Skeletal muscle tissue (tissue), 4 donors: Measurements from ENCODE around the gene PTAFR. TPM values are rescaled to one million over a fixed set of nuclear protein-coding genes. Genes with fewer than 3 reads are reported as not detected.

Experiments used
- H3K27ac ChIP-seq: one replicate; pipeline ENCODE4 v1.7.0; 2013; ENCODE audit warnings: mild to moderate bottlenecking, low read depth, low read length, inconsistent platforms
- H3K27me3 ChIP-seq, 3 donors: one replicate each; pipeline ENCODE4 v1.7.0; 2013; ENCODE audit warnings: low read length in 3 of 3; ENCODE audit not compliant: control insufficient read depth in 3 of 3, insufficient read depth in 3 of 3
- H3K36me3 ChIP-seq, 3 donors: one replicate each; pipeline ENCODE4 v1.7.0; 2013; ENCODE audit warnings: low read length in 3 of 3; ENCODE audit not compliant: control insufficient read depth in 3 of 3, insufficient read depth in 3 of 3
- H3K4me1 ChIP-seq, 3 donors: one replicate each; pipeline ENCODE4 v1.7.0; 2013; ENCODE audit warnings: low read length in 3 of 3, mild to moderate bottlenecking in 3 of 3; ENCODE audit not compliant: control insufficient read depth in 3 of 3, insufficient read depth in 3 of 3
- H3K4me3 ChIP-seq, 3 donors: one replicate each; pipeline ENCODE4 v1.7.0; 2013; ENCODE audit warnings: low read length in 3 of 3
- H3K9ac ChIP-seq, 3 donors: one replicate each; pipeline ENCODE4 v1.7.0; 2013; ENCODE audit warnings: low read length in 3 of 3, mild to moderate bottlenecking in 3 of 3, moderate library complexity in 2 of 3, low read depth in 1 of 3
- H3K9me3 ChIP-seq, 3 donors: one replicate each; pipeline ENCODE4 v1.7.0; 2013; ENCODE audit warnings: low read length in 3 of 3; ENCODE audit not compliant: control insufficient read depth in 3 of 3
- total RNA-seq: library from RNA; depleted of rRNA; stranded (reverse); fragments of >200 nt; gene quantifications from one replicate; pipeline ENCODE4 v1.2.3, GENCODE V29; 2014
- donor health status: Osteomylitis.

Gene PTAFR
- total RNA-seq, 1 donor from 2014 or later: 2.1 TPM

DNA sequence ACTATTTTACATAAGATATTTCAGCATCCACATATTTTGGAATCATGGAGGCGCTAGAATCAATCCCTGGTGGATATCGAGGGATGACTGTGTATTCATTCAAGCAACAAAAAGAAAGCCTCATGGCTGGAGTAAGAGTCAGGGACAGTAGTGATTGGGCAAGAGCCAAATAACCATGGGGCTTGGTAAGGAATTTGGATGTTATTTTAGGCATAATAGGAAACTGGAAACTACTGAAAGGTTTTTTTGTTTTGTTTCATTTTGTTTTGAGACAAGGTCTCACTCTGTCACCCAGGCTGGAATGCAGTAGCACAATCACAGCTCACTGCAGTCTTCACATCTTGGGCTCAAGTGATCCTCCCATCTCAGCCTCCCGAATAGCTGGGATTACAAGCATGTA, 54.3 kb downstream of the PTAFR start:
- H3K27me3 ChIP-seq: peaks cover 0 to 3% (median 0%) of the 10 kb centered on the region in 3 donors
- H3K9me3 ChIP-seq: no peaks in the 10 kb centered on the region
- peaks cover 5 to 7% (median 6%) of the 10 kb centered on the region in 3 donors for H3K4me1 ChIP-seq
- no peak overlapping the region for H3K27ac ChIP-seq
- no peaks in the 10 kb centered on the region for H3K36me3 ChIP-seq
- H3K9ac ChIP-seq: no peak overlapping the region
- H3K4me3 ChIP-seq: no peak overlapping the region

DNA sequence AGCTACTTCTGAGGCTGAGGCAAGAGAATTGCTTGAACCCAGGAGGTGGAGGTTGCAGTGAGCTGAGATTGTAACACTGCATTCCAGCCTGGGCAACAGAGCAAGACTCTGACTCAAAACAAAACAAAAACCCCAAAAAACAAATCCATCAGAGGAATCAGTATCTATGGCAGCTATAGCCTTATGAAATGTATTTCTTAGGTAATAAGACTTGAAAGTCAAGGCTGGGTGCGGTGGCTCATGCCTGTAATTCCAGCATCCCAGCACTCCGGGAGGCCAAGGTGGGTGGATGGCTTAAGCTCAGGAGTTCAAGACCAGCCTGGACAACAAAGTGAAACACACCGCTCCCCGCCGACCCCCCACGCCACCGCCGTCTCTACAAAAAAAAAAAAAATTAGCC, 56.9 kb downstream of the PTAFR start:
- peaks cover 0 to 3% (median 0%) of the 10 kb centered on the region in 3 donors for H3K27me3 ChIP-seq
- no peak overlapping the region for H3K9ac ChIP-seq
- no peaks in the 10 kb centered on the region for H3K9me3 ChIP-seq
- H3K27ac ChIP-seq: no peak overlapping the region
- no peaks in the 10 kb centered on the region for H3K36me3 ChIP-seq
- no peak overlapping the region for H3K4me3 ChIP-seq
- H3K4me1 ChIP-seq: peaks cover 5 to 7% (median 6%) of the 10 kb centered on the region in 3 donors

DNA sequence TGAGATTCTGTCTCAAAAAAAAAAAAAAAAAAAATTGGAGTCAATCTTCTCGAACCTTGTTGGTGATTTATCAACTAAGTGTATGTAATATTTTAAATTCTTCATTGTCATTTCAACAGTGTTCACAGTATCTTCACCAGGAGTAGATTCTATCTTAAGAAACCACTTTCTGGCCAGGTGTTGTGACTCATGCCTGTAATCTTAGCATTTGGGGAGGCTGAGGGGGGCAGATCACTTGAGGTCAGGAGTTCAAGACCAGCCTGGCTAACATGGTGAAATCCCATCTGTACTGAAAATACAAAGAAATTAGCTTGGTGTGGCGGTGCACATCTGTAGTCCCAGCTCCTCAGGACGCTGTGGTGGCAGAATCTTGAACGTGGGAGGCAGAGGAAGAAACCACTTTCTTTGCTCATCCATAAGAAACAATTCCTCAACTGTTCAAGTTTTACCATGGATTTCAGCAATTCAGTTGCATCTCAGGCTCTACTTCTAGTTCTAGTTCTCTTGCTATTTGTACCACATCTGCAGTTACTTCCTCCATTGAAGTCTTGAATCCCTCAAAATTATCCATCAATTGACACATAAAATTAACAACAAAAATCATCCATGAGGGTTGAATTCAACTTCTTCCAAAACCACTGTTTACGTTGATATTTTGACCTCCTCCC, 57.7 kb downstream of the PTAFR start:
- Histone ChIP-seq H3K27me3 (peaks cover 0 to 3% (median 0%) of the 10 kb centered on the region in 3 donors), H3K27ac (no peak overlapping the region), H3K4me1 (peaks cover 5 to 6% (median 6%) of the 10 kb centered on the region in 3 donors), H3K36me3 (no peaks in the 10 kb centered on the region), H3K9ac (no peak overlapping the region), H3K9me3 (no peaks in the 10 kb centered on the region), H3K4me3 (no peak overlapping the region)

DNA sequence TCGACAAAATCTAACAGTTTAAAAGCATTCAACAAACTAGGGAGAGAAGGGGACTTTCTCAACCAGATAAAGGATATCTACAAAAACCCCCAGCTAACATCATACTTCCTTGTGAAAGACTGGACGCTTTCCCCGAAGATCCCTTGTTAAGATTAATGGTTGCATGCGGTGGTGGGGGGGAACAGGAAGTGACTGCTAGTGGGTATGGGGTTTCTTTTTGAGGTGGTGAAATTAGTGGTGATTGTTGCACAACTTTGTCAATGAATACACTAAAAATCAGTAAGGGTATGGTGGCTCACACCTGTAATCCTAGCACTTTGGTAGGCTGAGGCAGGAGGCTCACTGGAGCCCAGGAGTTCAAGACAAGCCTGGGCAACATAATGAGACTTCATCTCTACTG, 61.2 kb downstream of the PTAFR start:
- H3K9me3 ChIP-seq: no peaks in the 10 kb centered on the region
- H3K27ac ChIP-seq: no peak overlapping the region
- H3K27me3 ChIP-seq: peaks cover 0 to 3% (median 0%) of the 10 kb centered on the region in 3 donors
- no peak overlapping the region for H3K4me3 ChIP-seq
- H3K36me3 ChIP-seq: no peaks in the 10 kb centered on the region
- no peaks in the 10 kb centered on the region for H3K4me1 ChIP-seq
- H3K9ac ChIP-seq: no peak overlapping the region

DNA sequence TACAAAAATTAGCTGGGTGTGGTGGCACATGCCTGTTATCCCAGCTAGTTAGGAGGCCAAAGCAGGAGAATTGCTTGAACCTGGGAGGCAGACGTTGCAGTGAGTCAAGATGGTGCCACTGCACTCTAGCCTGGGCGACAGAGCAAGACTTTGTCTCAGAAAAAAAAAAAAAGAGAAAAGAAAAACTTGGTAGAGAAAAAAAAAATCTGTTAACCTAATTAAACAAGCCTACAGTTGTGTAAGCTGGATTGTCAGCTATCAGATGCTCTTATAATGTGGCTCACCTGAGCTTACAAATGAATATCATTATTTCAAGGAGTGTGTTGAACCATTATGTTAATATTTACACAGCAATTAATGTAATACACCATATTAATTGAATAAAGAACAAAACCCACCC, 61.6 kb downstream of the PTAFR start:
- H3K27ac ChIP-seq: no peak overlapping the region
- peaks cover 0 to 3% (median 0%) of the 10 kb centered on the region in 3 donors for H3K27me3 ChIP-seq
- H3K9ac ChIP-seq: no peak overlapping the region
- no peaks in the 10 kb centered on the region for H3K9me3 ChIP-seq
- H3K4me1 ChIP-seq: no peaks in the 10 kb centered on the region
- H3K4me3 ChIP-seq: no peak overlapping the region
- H3K36me3 ChIP-seq: no peaks in the 10 kb centered on the region

DNA sequence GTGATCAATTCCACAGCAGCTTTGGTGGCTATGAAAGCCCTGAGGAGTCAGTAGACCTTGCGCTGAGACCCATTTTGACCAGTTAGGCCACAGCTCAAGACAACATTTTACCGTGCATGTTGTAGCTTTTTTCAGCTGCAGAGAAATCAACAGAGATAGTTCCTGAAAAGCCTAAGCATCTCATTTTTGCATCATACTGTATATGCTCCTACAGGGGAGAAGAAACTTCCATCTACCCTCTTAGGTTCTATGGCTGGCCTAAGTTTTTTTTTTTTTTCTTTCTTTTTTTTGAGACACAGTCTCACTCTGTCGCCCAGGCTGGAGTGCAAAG, 63.3 kb downstream of the PTAFR start:
- no peaks in the 10 kb centered on the region for H3K4me1 ChIP-seq
- H3K36me3 ChIP-seq: no peaks in the 10 kb centered on the region
- no peak overlapping the region for H3K9ac ChIP-seq
- no peak overlapping the region for H3K27ac ChIP-seq
- no peak overlapping the region for H3K4me3 ChIP-seq
- H3K27me3 ChIP-seq: peaks cover 0 to 3% (median 0%) of the 10 kb centered on the region in 3 donors
- no peaks in the 10 kb centered on the region for H3K9me3 ChIP-seq

DNA sequence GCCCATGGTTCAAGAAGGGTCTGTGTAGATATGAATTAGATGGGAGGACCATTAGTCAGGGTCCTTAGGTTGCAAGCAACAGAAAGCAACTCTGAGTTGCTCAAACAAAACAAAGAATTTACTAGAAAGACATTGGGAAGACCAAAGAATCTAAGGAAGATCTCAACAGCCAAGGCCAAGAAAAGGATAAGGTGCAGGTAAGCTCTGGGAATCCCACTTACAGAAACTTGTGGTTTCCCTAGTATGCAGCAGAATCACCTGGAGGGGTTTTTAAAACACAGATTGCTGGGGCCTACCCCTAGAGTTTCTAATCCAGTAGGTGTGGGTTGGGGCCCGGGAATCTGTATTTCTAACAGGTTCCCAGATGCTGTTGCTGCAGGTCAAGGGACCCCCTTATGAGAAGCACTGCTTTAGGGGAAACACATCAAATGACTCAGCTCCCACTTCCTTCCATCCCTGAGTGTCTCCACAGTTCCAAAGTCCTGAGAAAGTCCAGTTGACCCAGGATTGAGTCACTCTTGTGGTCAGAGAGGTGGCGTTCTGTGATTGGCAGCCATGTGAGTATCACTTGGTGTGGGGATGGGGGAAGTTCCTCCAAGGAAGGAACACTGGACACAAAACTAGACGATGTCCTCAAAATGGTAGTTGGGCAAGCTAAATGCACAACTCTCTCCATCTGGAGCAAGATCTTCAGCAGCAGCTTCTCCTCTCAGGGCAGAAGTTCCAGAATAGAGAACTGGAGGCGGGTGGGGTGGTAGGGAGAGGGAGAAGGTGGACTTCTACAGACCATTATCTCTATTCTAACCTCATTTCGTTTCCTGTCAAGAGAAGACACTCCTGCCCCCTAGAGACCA, 63.9 kb downstream of the PTAFR start:
- Histone ChIP-seq H3K36me3 (no peaks in the 10 kb centered on the region), H3K27me3 (peaks cover 0 to 3% (median 0%) of the 10 kb centered on the region in 3 donors), H3K9me3 (no peaks in the 10 kb centered on the region), H3K4me1 (no peaks in the 10 kb centered on the region), H3K9ac (no peak overlapping the region), H3K4me3 (no peak overlapping the region), H3K27ac (no peak overlapping the region)

DNA sequence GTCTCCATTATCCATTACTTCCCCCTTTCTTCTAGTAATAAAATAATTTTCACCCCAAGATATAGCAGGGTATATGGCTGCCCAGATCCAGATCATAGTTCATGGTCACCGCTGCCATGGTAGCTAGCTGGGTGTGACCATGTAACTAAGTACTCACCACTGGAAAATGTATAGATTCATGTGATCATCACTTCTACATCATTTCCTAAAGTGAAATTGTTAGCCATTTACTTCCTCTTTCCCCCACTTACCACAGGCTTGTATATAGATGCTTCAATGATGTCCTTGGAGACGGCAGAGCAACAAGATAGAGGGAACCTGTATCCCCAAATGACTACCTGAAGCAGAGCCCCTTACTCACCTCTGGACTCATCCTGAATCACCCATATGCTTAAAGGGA, 65.3 kb downstream of the PTAFR start:
- Histone ChIP-seq H3K9ac (no peak overlapping the region), H3K4me3 (no peak overlapping the region), H3K27ac (no peak overlapping the region), H3K36me3 (no peaks in the 10 kb centered on the region), H3K4me1 (no peaks in the 10 kb centered on the region), H3K27me3 (no peaks in the 10 kb centered on the region), H3K9me3 (no peaks in the 10 kb centered on the region)

DNA sequence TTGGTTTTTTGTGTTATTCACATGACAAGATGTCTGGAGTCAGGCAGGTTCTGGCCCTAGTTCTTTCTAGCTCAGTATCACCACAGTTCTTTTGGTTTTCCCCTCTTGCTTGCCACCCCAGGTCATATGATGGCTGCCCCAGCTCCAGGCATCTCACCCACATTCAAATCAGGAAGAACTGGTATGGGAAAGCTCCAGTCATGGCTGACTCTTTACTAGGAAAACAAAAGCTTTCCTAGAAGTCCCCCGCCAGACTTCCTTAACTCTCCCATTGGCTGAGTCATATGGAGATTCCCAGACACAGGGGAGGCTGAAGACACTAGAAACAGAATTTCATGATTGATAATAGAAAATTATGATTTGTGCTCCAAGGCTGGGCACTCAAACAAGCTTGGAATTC, 65.9 kb downstream of the PTAFR start:
- Histone ChIP-seq H3K36me3 (no peaks in the 10 kb centered on the region), H3K27me3 (no peaks in the 10 kb centered on the region), H3K9ac (no peak overlapping the region), H3K9me3 (no peaks in the 10 kb centered on the region), H3K27ac (no peak overlapping the region), H3K4me1 (no peaks in the 10 kb centered on the region), H3K4me3 (no peak overlapping the region)

DNA sequence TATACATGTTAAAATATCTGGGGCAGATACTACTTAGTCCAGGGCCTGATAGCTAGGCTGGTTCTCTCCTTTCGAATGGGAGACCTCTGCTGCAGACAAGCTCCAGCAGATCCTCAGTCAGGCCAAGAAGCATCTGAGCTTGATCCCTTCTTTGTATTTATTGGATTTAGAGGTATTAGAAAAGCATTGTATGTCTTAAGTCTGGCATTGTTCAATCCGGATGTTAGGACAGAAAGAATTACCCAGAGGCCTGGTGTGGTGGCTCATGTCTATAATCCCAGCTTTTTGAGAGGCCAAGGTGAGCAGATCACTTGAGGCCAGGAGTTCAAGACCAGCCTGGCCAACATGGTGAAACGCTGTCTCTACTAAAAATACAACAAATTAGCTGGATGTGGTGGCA, 66.9 kb downstream of the PTAFR start:
- no peaks in the 10 kb centered on the region for H3K4me1 ChIP-seq
- H3K36me3 ChIP-seq: no peaks in the 10 kb centered on the region
- no peak overlapping the region for H3K27ac ChIP-seq
- no peaks in the 10 kb centered on the region for H3K9me3 ChIP-seq
- no peak overlapping the region for H3K4me3 ChIP-seq
- no peaks in the 10 kb centered on the region for H3K27me3 ChIP-seq
- no peak overlapping the region for H3K9ac ChIP-seq
